Right lobe of liver (tissue), 4 donors: Measurements from ENCODE around the gene KAZN.

Source experiments
- CTCF ChIP-seq, 4 donors: fragments of 200-600 bp in 3 of 4; fragments of 450-650 bp in 1 of 4; IDR thresholded peaks; one replicate each; pipeline versions ENCODE4 v1.5.1 to v1.8.0; 2016 to 2022; ENCODE audit warnings: antibody characterized with exemption in 4 of 4, mild to moderate bottlenecking in 2 of 4
- POLR2A ChIP-seq: fragments of 450-650 bp; IDR thresholded peaks from one replicate; pipeline ENCODE4 v1.6.1; 2017; ENCODE audit warnings: antibody characterized with exemption, mild to moderate bottlenecking
- donor health status: DM: no; HTN: no; CAD: no.
- donor health status: DM: no; HTN: no; CAD: no.
- donor health status: DM: no; HTN: yes; CAD: no.

GRCh38 chr1:14825396-14825795 is 226.9 kb downstream of the KAZN start:
- TF ChIP-seq CTCF (IDR thresholded peaks at IDR 0.05) (no peak), POLR2A (no peak)
